Neural cell (in vitro differentiated cells): ENCODE data around the gene CDHR4. TPM values are rescaled to one million over a fixed set of nuclear protein-coding genes. Genes with fewer than 3 reads are reported as not detected.

ENCODE experiments used
- H2AFZ ChIP-seq: fragments of 200-600, 300-800 bp; sonication (generic), shearing (Covaris generic); 2 replicates; pipeline ENCODE4 v1.6.0; 2014; ENCODE audit warnings: low read depth, mild to moderate bottlenecking, antibody characterized with exemption, low read length, moderate library complexity
- H3F3A ChIP-seq: fragments of 200-600 bp; shearing (Covaris generic); 2 replicates; pipeline ENCODE4 v1.6.1; 2016; ENCODE audit warnings: mild to moderate bottlenecking, moderate library complexity, mixed read lengths, antibody characterized with exemption, low read length; ENCODE audit not compliant: insufficient read depth, poor library complexity, severe bottlenecking
- H3K27ac ChIP-seq: fragments of 200-600, 300-800 bp; sonication (generic), shearing (Covaris generic); 2 replicates; pipeline ENCODE4 v1.5.1; 2014; ENCODE audit warnings: mild to moderate bottlenecking, low read length, moderate library complexity
- H3K27me3 ChIP-seq: fragments of 300-800, 200-600 bp; sonication (generic), shearing (Covaris generic); 2 replicates; pipeline ENCODE4 v1.6.0; 2014; ENCODE audit warnings: mild to moderate bottlenecking, low read depth, low read length, moderate library complexity; ENCODE audit not compliant: insufficient read depth
- H3K36me3 ChIP-seq: fragments of 300-800, 200-600 bp; sonication (generic), shearing (Covaris generic); 2 replicates; pipeline ENCODE4 v1.5.1; 2014; ENCODE audit warnings: mild to moderate bottlenecking, antibody characterized with exemption, low read length, moderate library complexity; ENCODE audit not compliant: insufficient read depth
- H3K4me2 ChIP-seq: fragments of 300-800, 200-600 bp; sonication (generic), shearing (Covaris generic); 2 replicates; pipeline ENCODE4 v1.6.0; 2014; ENCODE audit warnings: mild to moderate bottlenecking, low read length
- H3K4me3 ChIP-seq: fragments of 300-800, 200-600 bp; sonication (generic), shearing (Covaris generic); 2 replicates; pipeline ENCODE4 v1.5.1; 2014; ENCODE audit warnings: mild to moderate bottlenecking, low read length, moderate library complexity
- H3K79me2 ChIP-seq: fragments of 200-600 bp; shearing (Covaris generic); replicated peaks from 2 replicates; pipeline ENCODE4 v1.6.0; 2014; ENCODE audit warnings: mild to moderate bottlenecking, low read length, moderate library complexity; ENCODE audit not compliant: insufficient read depth
- H3K9ac ChIP-seq: fragments of 300-800, 200-600 bp; sonication (generic), shearing (Covaris generic); 2 replicates; pipeline ENCODE4 v1.6.1; 2016; ENCODE audit warnings: mild to moderate bottlenecking, low read length, mixed read lengths
- H3K9me2 ChIP-seq: fragments of 200-600 bp; shearing (Covaris generic); 2 replicates; pipeline ENCODE4 v1.6.1; 2016; ENCODE audit warnings: mild to moderate bottlenecking, low read length, mixed read lengths; ENCODE audit not compliant: insufficient read depth
- H3K9me3 ChIP-seq: fragments of 200-600, 300-800 bp; sonication (generic), shearing (Covaris generic); 2 replicates; pipeline ENCODE4 v1.6.1; 2016; ENCODE audit warnings: mild to moderate bottlenecking, mixed run types, low read length, moderate library complexity, mixed read lengths
- H4K20me1 ChIP-seq: fragments of 200-600 bp; shearing (Covaris generic); 2 replicates; pipeline ENCODE4 v1.6.1; 2016; ENCODE audit warnings: mild to moderate bottlenecking, mixed run types; ENCODE audit not compliant: insufficient read depth
- CTCF ChIP-seq: fragments of 450-650 bp; IDR thresholded peaks from 2 replicates; pipeline ENCODE4 v1.5.1; 2014; ENCODE audit warnings: antibody characterized with exemption, mild to moderate bottlenecking, moderate library complexity; ENCODE audit not compliant: poor library complexity, severe bottlenecking
- EP300 ChIP-seq: fragments of 450-650 bp; conservative IDR thresholded peaks from 2 replicates; pipeline ENCODE4 v1.6.1; 2014; ENCODE audit warnings: antibody characterized with exemption, mild to moderate bottlenecking, moderate library complexity; ENCODE audit not compliant: poor library complexity, severe bottlenecking
- EZH2 ChIP-seq: fragments of 200-600, 300-800 bp; shearing (Covaris generic), sonication (generic); IDR thresholded peaks from 2 replicates; pipeline ENCODE4 v1.6.1; 2014; ENCODE audit warnings: antibody characterized with exemption, low read length, borderline replicate concordance, mild to moderate bottlenecking; ENCODE audit not compliant: insufficient read depth, poor library complexity, severe bottlenecking
- MXI1 ChIP-seq: fragments of 450-650 bp; conservative IDR thresholded peaks from 2 replicates; pipeline ENCODE4 v1.6.1; 2014; ENCODE audit warnings: antibody characterized with exemption, mild to moderate bottlenecking; ENCODE audit not compliant: poor library complexity, severe bottlenecking
- POLR2AphosphoS5 ChIP-seq: IDR thresholded peaks from 2 replicates; pipeline ENCODE4 v1.6.1; 2012
- RAD21 ChIP-seq: fragments of 450-650 bp; conservative IDR thresholded peaks from 2 replicates; pipeline ENCODE4 v1.6.1; 2014; ENCODE audit warnings: antibody characterized with exemption, mild to moderate bottlenecking, moderate library complexity
- REST ChIP-seq: IDR thresholded peaks from 2 replicates; pipeline ENCODE4 v1.6.1; 2012; ENCODE audit warnings: borderline replicate concordance
- SMC3 ChIP-seq: fragments of 450-650 bp; conservative IDR thresholded peaks from 2 replicates; pipeline ENCODE4 v1.6.1; 2014; ENCODE audit warnings: antibody characterized with exemption, mild to moderate bottlenecking, moderate library complexity; ENCODE audit not compliant: poor library complexity
- TAF1 ChIP-seq: IDR thresholded peaks from 2 replicates; pipeline ENCODE4 v1.6.1; 2012; ENCODE audit warnings: low read depth
- polyA plus RNA-seq: library from polyadenylated mRNA; depleted of rRNA; stranded (reverse); fragments of >200 nt; gene quantifications from 2 replicates; pipeline ENCODE4 v1.2.3, GENCODE V29; 2014

The CDHR4 gene
- polyA plus RNA-seq, 1 donor from 2014 or later = not detected

GRCh38 chr3:49769286-49769915 is 30.3 kb downstream of the CDHR4 start:
- Histone ChIP-seq H3F3A (no peaks in the 10 kb centered on the region), H3K4me3 (no peak overlapping the region), H3K27ac (no peak overlapping the region), H3K9me2 (no peaks in the 10 kb centered on the region), H2AFZ (no peak overlapping the region), H3K36me3 (no peaks in the 10 kb centered on the region), H3K27me3 (no peaks in the 10 kb centered on the region), H3K9me3 (no peaks in the 10 kb centered on the region), H3K9ac (no peak overlapping the region), H4K20me1 (no peaks in the 10 kb centered on the region), H3K79me2 (peaks cover 73% of the 10 kb centered on the region), H3K4me2 (no peak overlapping the region)
- TF ChIP-seq MXI1 (no peak), POLR2AphosphoS5 (no peak), EP300 (no peak), TAF1 (no peak), REST (no peak), CTCF (no peak), SMC3 (no peak), EZH2 (no peak), RAD21 (no peak)

GRCh38 chr3:49763981-49764380 is 35.7 kb downstream of the CDHR4 start:
- TF ChIP-seq RAD21 (no peak), TAF1 (no peak), REST (no peak), MXI1 (no peak), EZH2 (no peak), SMC3 (no peak), CTCF (no peak), POLR2AphosphoS5 (no peak), EP300 (no peak)
- peaks cover 62% of the 10 kb centered on the region for H3K79me2 ChIP-seq
- H3K4me3 ChIP-seq = no peak overlapping the region

More at GRCh38 chr3:49763981-49764380, 35.7 kb downstream of the CDHR4 start:
- no peak overlapping the region for H3K27ac ChIP-seq
- no peak overlapping the region for H3K4me2 ChIP-seq
- H3K9me2 ChIP-seq = no peaks in the 10 kb centered on the region
- H2AFZ ChIP-seq = no peak overlapping the region
- H3K27me3 ChIP-seq = no peaks in the 10 kb centered on the region
- H3K9ac ChIP-seq = no peak overlapping the region
- H3K36me3 ChIP-seq = no peaks in the 10 kb centered on the region
- H3K9me3 ChIP-seq = no peaks in the 10 kb centered on the region
- H4K20me1 ChIP-seq = no peaks in the 10 kb centered on the region
- no peaks in the 10 kb centered on the region for H3F3A ChIP-seq
